Natural killer cell treated with Interleukin-12 subunit alpha and Interleukin-12 subunit beta and Interleukin-15 and Interleukin-18, amount 100 ng/mL, for 72 hours (primary cell): ENCODE measurements around the gene DKK2. TPM values are rescaled to one million over a fixed set of nuclear protein-coding genes. Genes with fewer than 3 reads are reported as not detected.

ENCODE experiments used
- ATAC-seq, 2 donors: fragments of 150-1000 bp; cut with Tn5 transposase in 1 of 2; sonication (Bioruptor Pico), chemical (Tn5 transposase) in 1 of 2; 2 replicates each; pipeline ENCODE4 v1.10.0; 2021
- DNase-seq: peaks from one replicate; pipeline ENCODE4 v3.0.0; 2022; ENCODE audit warnings: low spot score
- H3K27ac Mint-ChIP-seq, 2 donors: 1 replicate in 1 of 2; 2 replicates in 1 of 2; pipeline ENCODE4 v1.8.0; 2022; ENCODE audit warnings: mixed read lengths in 2 of 2, mild to moderate bottlenecking in 1 of 2, moderate library complexity in 1 of 2
- H3K27me3 Mint-ChIP-seq, 2 donors: 1 replicate in 1 of 2; 2 replicates in 1 of 2; pipeline ENCODE4 v1.8.0; 2022; ENCODE audit warnings: mixed read lengths in 2 of 2
- H3K36me3 Mint-ChIP-seq: one replicate; pipeline ENCODE4 v1.8.0; 2022; ENCODE audit warnings: mixed read lengths
- H3K4me1 Mint-ChIP-seq, 2 donors: 1 replicate in 1 of 2; 2 replicates in 1 of 2; pipeline ENCODE4 v1.8.0; 2022; ENCODE audit warnings: low read depth in 2 of 2, mixed read lengths in 2 of 2, mild to moderate bottlenecking in 1 of 2
- H3K4me3 Mint-ChIP-seq: one replicate; pipeline ENCODE4 v1.8.0; 2022; ENCODE audit warnings: mixed read lengths
- H3K9me3 Mint-ChIP-seq: 2 replicates; pipeline ENCODE4 v1.8.0; 2022; ENCODE audit warnings: mixed read lengths
- total RNA-seq, 2 donors: library from RNA; stranded (reverse); gene quantifications; one replicate each; pipeline ENCODE4 v1.2.3, GENCODE V29; 2022

DKK2 gene
- not detected for total RNA-seq

- H3K27ac Mint-ChIP-seq = no peak within 1 kb of the TSS
- H3K9me3 Mint-ChIP-seq = peaks cover 4% of the 10 kb centered on the region
- H3K36me3 Mint-ChIP-seq = peaks cover 5% of the 10 kb centered on the region
- peaks cover 10 to 16% of the 10 kb centered on the region in 2 donors for H3K4me1 Mint-ChIP-seq
- peaks cover 29 to 34% of the 10 kb centered on the region in 2 donors for H3K27me3 Mint-ChIP-seq
- ATAC-seq (peak in 1 of 2 donors; percentile 44), DNase-seq (no peak)
- H3K4me3 Mint-ChIP-seq = peak within 1 kb of the TSS; percentile 87
Measured at GRCh38 chr4:107035819-107036583, at the start of gene DKK2. Gene DKK2, minus strand, starts transcription at chr4:107036313. Its CDS starts 722 bp downstream, at chr4:107035591.

GRCh38 chr4:107077192-107077591 is 41.1 kb upstream of the DKK2 start:
- H3K27ac Mint-ChIP-seq = no peak overlapping the region
- DNase-seq (no peak), ATAC-seq (no peak)
- H3K36me3 Mint-ChIP-seq = no peaks in the 10 kb centered on the region
- no peaks in the 10 kb centered on the region for H3K4me1 Mint-ChIP-seq
- H3K9me3 Mint-ChIP-seq = peaks cover 18% of the 10 kb centered on the region
- H3K4me3 Mint-ChIP-seq = no peak overlapping the region
- H3K27me3 Mint-ChIP-seq = no peaks in the 10 kb centered on the region

GRCh38 chr4:107072836-107073736 is 37.0 kb upstream of the DKK2 start:
- Mint-ChIP-seq H3K9me3 (peaks cover 4% of the 10 kb centered on the region), H3K4me1 (no peaks in the 10 kb centered on the region), H3K4me3 (no peak overlapping the region), H3K27me3 (no peaks in the 10 kb centered on the region), H3K27ac (no peak overlapping the region), H3K36me3 (no peaks in the 10 kb centered on the region)
- ATAC-seq (no peak), DNase-seq (no peak)

- ATAC-seq = no peak
- H3K4me1 Mint-ChIP-seq = no peaks in the 10 kb centered on the region
- no peak overlapping the region for H3K27ac Mint-ChIP-seq
- DNase-seq = no peak
- no peak overlapping the region for H3K4me3 Mint-ChIP-seq
- H3K36me3 Mint-ChIP-seq = no peaks in the 10 kb centered on the region
- H3K27me3 Mint-ChIP-seq = no peaks in the 10 kb centered on the region
- peaks cover 4% of the 10 kb centered on the region for H3K9me3 Mint-ChIP-seq
Measured at GRCh38 chr4:107071108-107071507, 35.0 kb upstream of the DKK2 start.

- Mint-ChIP-seq H3K27me3 (no peaks in the 10 kb centered on the region), H3K36me3 (no peaks in the 10 kb centered on the region), H3K4me3 (no peak overlapping the region), H3K9me3 (peaks cover 2% of the 10 kb centered on the region), H3K27ac (no peak overlapping the region), H3K4me1 (no peaks in the 10 kb centered on the region)
- DNase-seq (no peak), ATAC-seq (no peak)
Measured at GRCh38 chr4:107069049-107069448, 32.9 kb upstream of the DKK2 start.

- Mint-ChIP-seq H3K36me3 (no peaks in the 10 kb centered on the region), H3K4me1 (no peaks in the 10 kb centered on the region), H3K4me3 (no peak overlapping the region), H3K9me3 (peaks cover 5% of the 10 kb centered on the region), H3K27ac (no peak overlapping the region), H3K27me3 (no peaks in the 10 kb centered on the region)
- DNase-seq = no peak
- no peak for ATAC-seq
Measured at GRCh38 chr4:107068116-107068515, 32.0 kb upstream of the DKK2 start.

GRCh38 chr4:107066621-107067020 is 30.5 kb upstream of the DKK2 start:
- DNase-seq (no peak), ATAC-seq (no peak)
- Mint-ChIP-seq H3K9me3 (peaks cover 5% of the 10 kb centered on the region), H3K27me3 (no peaks in the 10 kb centered on the region), H3K36me3 (no peaks in the 10 kb centered on the region), H3K4me3 (no peak overlapping the region), H3K4me1 (no peaks in the 10 kb centered on the region), H3K27ac (no peak overlapping the region)

GRCh38 chr4:107065201-107065600 is 29.1 kb upstream of the DKK2 start:
- no peaks in the 10 kb centered on the region for H3K4me1 Mint-ChIP-seq
- H3K4me3 Mint-ChIP-seq = no peak overlapping the region
- no peak for ATAC-seq
- DNase-seq = no peak
- H3K9me3 Mint-ChIP-seq = peaks cover 5% of the 10 kb centered on the region
- no peaks in the 10 kb centered on the region for H3K36me3 Mint-ChIP-seq
- no peak overlapping the region for H3K27ac Mint-ChIP-seq
- no peaks in the 10 kb centered on the region for H3K27me3 Mint-ChIP-seq

- Mint-ChIP-seq H3K27ac (no peak overlapping the region), H3K36me3 (no peaks in the 10 kb centered on the region), H3K4me3 (no peak overlapping the region), H3K9me3 (peaks cover 8% of the 10 kb centered on the region), H3K4me1 (no peaks in the 10 kb centered on the region), H3K27me3 (no peaks in the 10 kb centered on the region)
- ATAC-seq = no peak
- no peak for DNase-seq
Measured at GRCh38 chr4:107060388-107060787, 24.3 kb upstream of the DKK2 start.

- DNase-seq (no peak), ATAC-seq (no peak)
- Mint-ChIP-seq H3K4me3 (no peak overlapping the region), H3K27ac (no peak overlapping the region), H3K9me3 (peaks cover 7% of the 10 kb centered on the region), H3K36me3 (no peaks in the 10 kb centered on the region), H3K4me1 (no peaks in the 10 kb centered on the region), H3K27me3 (no peaks in the 10 kb centered on the region)
Measured at GRCh38 chr4:107058828-107059227, 22.7 kb upstream of the DKK2 start.

- H3K4me3 Mint-ChIP-seq = no peak overlapping the region
- H3K9me3 Mint-ChIP-seq = peaks cover 6% of the 10 kb centered on the region
- no peaks in the 10 kb centered on the region for H3K4me1 Mint-ChIP-seq
- DNase-seq (no peak), ATAC-seq (no peak)
- H3K27me3 Mint-ChIP-seq = no peaks in the 10 kb centered on the region
- no peaks in the 10 kb centered on the region for H3K36me3 Mint-ChIP-seq
- no peak overlapping the region for H3K27ac Mint-ChIP-seq
Measured at GRCh38 chr4:107050525-107051135, 14.5 kb upstream of the DKK2 start.

- Mint-ChIP-seq H3K4me3 (no peak overlapping the region), H3K27ac (no peak overlapping the region), H3K27me3 (no peaks in the 10 kb centered on the region), H3K9me3 (peaks cover 7% of the 10 kb centered on the region), H3K4me1 (no peaks in the 10 kb centered on the region), H3K36me3 (peaks cover 4% of the 10 kb centered on the region)
- DNase-seq (no peak), ATAC-seq (no peak)
Measured at GRCh38 chr4:107046261-107046660, 10.1 kb upstream of the DKK2 start.

GRCh38 chr4:107044170-107044569 is 8.1 kb upstream of the DKK2 start:
- Mint-ChIP-seq H3K9me3 (peaks cover 7% of the 10 kb centered on the region), H3K4me1 (no peaks in the 10 kb centered on the region), H3K36me3 (peaks cover 4% of the 10 kb centered on the region), H3K4me3 (no peak overlapping the region), H3K27ac (no peak overlapping the region), H3K27me3 (no peaks in the 10 kb centered on the region)
- no peak for DNase-seq
- ATAC-seq = no peak

- Mint-ChIP-seq H3K9me3 (peaks cover 4% of the 10 kb centered on the region), H3K4me1 (peaks cover 10 to 16% of the 10 kb centered on the region in 2 donors), H3K4me3 (no peak overlapping the region), H3K27ac (no peak overlapping the region), H3K36me3 (peaks cover 5% of the 10 kb centered on the region), H3K27me3 (peaks cover 29 to 34% of the 10 kb centered on the region in 2 donors)
- ATAC-seq (no peak), DNase-seq (no peak)
Measured at GRCh38 chr4:107037199-107037584, 1.1 kb upstream of the DKK2 start.
